HepG2 (cell line): ENCODE results near the gene TRAPPC12. TPM values are rescaled to one million over a fixed set of nuclear protein-coding genes. Genes with fewer than 3 reads are reported as not detected.

Experiments
- CCAR2 ChIP-seq: fragments of 200-400 bp; formaldehyde crosslinking; optimal IDR thresholded peaks from 2 replicates; pipeline ENCODE3; 2018; ENCODE audit warnings: low read depth, mild to moderate bottlenecking, low read length, moderate library complexity
- GFI1 ChIP-seq: sonication (generic); formaldehyde crosslinking; IDR thresholded peaks from 2 replicates; pipeline ENCODE4 v1.5.0; 2020; ENCODE audit warnings: missing genetic modification reagents, mild to moderate bottlenecking, borderline replicate concordance
- IRX3 ChIP-seq: sonication (generic); formaldehyde crosslinking; IDR thresholded peaks from 2 replicates; pipeline ENCODE4 v1.8.1; 2023; ENCODE audit warnings: mild to moderate bottlenecking, low read depth, missing genetic modification reagents, borderline replicate concordance
- NR2F2 ChIP-seq: IDR thresholded peaks from 2 replicates; pipeline ENCODE4 v1.6.1; 2012; ENCODE audit warnings: low read depth, inconsistent platforms, borderline replicate concordance
- PTBP1 ChIP-seq: fragments of 200-400 bp; formaldehyde crosslinking; IDR thresholded peaks from 2 replicates; pipeline ENCODE4 v1.6.1; 2018; ENCODE audit warnings: low read length, low read depth; ENCODE audit not compliant: poor library complexity, severe bottlenecking
- ZNF101 ChIP-seq: sonication (generic); formaldehyde crosslinking; IDR thresholded peaks from 2 replicates; pipeline ENCODE4 v1.4.0; 2020; ENCODE audit warnings: mild to moderate bottlenecking, low read depth, missing genetic modification reagents, borderline replicate concordance
- ZNF790 ChIP-seq: sonication (generic); formaldehyde crosslinking; IDR thresholded peaks from 2 replicates; pipeline ENCODE4 v1.8.0; 2022; ENCODE audit warnings: missing genetic modification reagents, mild to moderate bottlenecking, borderline replicate concordance
- polyA plus RNA-seq, 8 experiments: library from polyadenylated mRNA; depleted of rRNA in 3 of 8; stranded (reverse) in 7 of 8; unstranded in 1 of 8; fragments of >200 nt; fragmentation: Illumina TruSeq in 4 of 8; extraction: Trizol in 4 of 8; gene quantifications; 2 replicates each; pipeline versions ENCODE4 v1.2.1 to v1.2.3, GENCODE V29; 2011 to 2016; ENCODE audit warnings: low read depth in 4 of 8, missing spikeins in 1 of 8, mixed read lengths in 1 of 8; ENCODE audit not compliant: insufficient read depth in 1 of 8
- total RNA-seq, 5 experiments: library from RNA; depleted of rRNA; stranded (reverse); fragments of >200 nt; fragmentation: Illumina TruSeq; extraction: Trizol; gene quantifications; 2 replicates each; pipeline ENCODE4 v1.2.3, GENCODE V29; 2016; ENCODE audit warnings: low read depth in 1 of 5
- TF ChIP-seq, protein P1 (sequence below): sonication (generic); formaldehyde crosslinking; IDR thresholded peaks from 2 replicates; pipeline ENCODE4 v1.5.1; 2020; ENCODE audit warnings: mild to moderate bottlenecking, missing genetic modification reagents, moderate library complexity
- TF ChIP-seq, protein P2 (sequence below): sonication (generic); formaldehyde crosslinking; IDR thresholded peaks from 2 replicates; pipeline ENCODE4 v1.5.0; 2020; ENCODE audit warnings: missing genetic modification reagents
- TF ChIP-seq, protein P3 (sequence below): IDR thresholded peaks from 2 replicates; pipeline ENCODE4 v1.6.1; 2012; ENCODE audit warnings: inconsistent platforms
- TF ChIP-seq, protein P4 (sequence below): sonication (generic); formaldehyde crosslinking; IDR thresholded peaks from 2 replicates; pipeline ENCODE4 v1.5.0; 2020; ENCODE audit warnings: mild to moderate bottlenecking, missing genetic modification reagents
- TF ChIP-seq, protein P5 (sequence below), 2 experiments: fragments of 450-650 bp in 1 of 2; sonication (generic) in 1 of 2; formaldehyde crosslinking; IDR thresholded peaks; 2 replicates each; pipeline versions ENCODE4 v1.5.0 to v1.8.0; 2020 to 2022; ENCODE audit warnings: mild to moderate bottlenecking in 1 of 2, missing genetic modification reagents in 1 of 2
- TF ChIP-seq, protein P6 (sequence below): IDR thresholded peaks from 2 replicates; pipeline ENCODE4 v1.6.1; 2016; ENCODE audit warnings: missing genetic modification reagents, missing compliant biosample characterization
- TF ChIP-seq, protein P7 (sequence below): sonication (generic); formaldehyde crosslinking; IDR thresholded peaks from 2 replicates; pipeline ENCODE4 v1.5.0; 2020; ENCODE audit warnings: missing genetic modification reagents

Gene TRAPPC12
- total and polyA plus RNA-seq, 2 of the 13 experiments (the other 11 are each of a cell fraction or from before 2014, with no cell fraction given) = 46.4 to 97.7 TPM

DNA sequence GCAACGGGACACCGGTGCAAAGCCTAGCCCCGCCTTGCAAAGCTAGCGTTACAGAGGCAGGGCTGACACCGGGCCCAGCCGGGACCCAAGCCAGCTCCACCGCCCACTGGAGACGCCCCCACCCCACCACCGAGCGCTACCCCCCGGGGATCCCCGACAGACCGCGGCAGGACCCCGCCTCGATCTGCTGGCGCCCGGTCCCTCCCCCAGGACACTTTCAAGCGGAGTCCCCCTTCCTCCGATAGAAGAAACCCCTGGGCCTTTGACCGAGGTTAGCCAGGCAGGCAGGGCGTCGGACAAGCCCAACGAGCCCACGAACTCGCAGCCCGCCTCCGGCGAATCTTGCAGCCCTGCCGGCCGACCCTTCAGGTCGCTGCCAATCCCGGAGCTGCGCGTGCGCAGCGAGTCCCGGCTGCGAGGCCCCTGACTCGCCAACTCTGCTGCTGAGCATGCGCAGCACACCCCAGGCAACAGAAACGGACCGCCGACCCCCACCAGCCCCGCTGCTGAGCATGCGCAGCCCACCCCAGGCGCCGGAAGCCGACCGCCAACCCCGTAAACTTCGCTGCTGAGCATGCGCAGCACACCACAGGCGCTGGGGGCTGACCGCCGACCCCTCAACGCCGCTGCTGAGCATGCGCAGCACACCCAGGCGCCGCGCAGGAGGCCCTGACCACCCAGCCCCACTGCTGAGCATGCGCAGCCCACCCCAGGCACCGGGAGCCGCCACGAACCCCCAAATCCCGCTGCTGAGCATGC, 139.2 kb downstream of the TRAPPC12 start (continued):
- TF ChIP-seq, protein P1, sequence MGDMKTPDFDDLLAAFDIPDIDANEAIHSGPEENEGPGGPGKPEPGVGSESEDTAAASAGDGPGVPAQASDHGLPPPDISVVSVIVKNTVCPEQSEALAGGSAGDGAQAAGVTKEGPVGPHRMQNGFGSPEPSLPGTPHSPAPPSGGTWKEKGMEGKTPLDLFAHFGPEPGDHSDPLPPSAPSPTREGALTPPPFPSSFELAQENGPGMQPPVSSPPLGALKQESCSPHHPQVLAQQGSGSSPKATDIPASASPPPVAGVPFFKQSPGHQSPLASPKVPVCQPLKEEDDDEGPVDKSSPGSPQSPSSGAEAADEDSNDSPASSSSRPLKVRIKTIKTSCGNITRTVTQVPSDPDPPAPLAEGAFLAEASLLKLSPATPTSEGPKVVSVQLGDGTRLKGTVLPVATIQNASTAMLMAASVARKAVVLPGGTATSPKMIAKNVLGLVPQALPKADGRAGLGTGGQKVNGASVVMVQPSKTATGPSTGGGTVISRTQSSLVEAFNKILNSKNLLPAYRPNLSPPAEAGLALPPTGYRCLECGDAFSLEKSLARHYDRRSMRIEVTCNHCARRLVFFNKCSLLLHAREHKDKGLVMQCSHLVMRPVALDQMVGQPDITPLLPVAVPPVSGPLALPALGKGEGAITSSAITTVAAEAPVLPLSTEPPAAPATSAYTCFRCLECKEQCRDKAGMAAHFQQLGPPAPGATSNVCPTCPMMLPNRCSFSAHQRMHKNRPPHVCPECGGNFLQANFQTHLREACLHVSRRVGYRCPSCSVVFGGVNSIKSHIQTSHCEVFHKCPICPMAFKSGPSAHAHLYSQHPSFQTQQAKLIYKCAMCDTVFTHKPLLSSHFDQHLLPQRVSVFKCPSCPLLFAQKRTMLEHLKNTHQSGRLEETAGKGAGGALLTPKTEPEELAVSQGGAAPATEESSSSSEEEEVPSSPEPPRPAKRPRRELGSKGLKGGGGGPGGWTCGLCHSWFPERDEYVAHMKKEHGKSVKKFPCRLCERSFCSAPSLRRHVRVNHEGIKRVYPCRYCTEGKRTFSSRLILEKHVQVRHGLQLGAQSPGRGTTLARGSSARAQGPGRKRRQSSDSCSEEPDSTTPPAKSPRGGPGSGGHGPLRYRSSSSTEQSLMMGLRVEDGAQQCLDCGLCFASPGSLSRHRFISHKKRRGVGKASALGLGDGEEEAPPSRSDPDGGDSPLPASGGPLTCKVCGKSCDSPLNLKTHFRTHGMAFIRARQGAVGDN (CRISPR knock-in tag) = no peak; the same call in 1 of the 2 replicates
- TF ChIP-seq, protein P2, sequence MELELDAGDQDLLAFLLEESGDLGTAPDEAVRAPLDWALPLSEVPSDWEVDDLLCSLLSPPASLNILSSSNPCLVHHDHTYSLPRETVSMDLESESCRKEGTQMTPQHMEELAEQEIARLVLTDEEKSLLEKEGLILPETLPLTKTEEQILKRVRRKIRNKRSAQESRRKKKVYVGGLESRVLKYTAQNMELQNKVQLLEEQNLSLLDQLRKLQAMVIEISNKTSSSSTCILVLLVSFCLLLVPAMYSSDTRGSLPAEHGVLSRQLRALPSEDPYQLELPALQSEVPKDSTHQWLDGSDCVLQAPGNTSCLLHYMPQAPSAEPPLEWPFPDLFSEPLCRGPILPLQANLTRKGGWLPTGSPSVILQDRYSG (CRISPR knock-in tag) = no peak; the same call in 1 of the 2 replicates
- TF ChIP-seq, protein P3, sequence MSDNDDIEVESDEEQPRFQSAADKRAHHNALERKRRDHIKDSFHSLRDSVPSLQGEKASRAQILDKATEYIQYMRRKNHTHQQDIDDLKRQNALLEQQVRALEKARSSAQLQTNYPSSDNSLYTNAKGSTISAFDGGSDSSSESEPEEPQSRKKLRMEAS = no peak
- no peak for TF ChIP-seq NR2F2
- no peak for TF ChIP-seq GFI1 (CRISPR knock-in tag)
- TF ChIP-seq, protein P4, sequence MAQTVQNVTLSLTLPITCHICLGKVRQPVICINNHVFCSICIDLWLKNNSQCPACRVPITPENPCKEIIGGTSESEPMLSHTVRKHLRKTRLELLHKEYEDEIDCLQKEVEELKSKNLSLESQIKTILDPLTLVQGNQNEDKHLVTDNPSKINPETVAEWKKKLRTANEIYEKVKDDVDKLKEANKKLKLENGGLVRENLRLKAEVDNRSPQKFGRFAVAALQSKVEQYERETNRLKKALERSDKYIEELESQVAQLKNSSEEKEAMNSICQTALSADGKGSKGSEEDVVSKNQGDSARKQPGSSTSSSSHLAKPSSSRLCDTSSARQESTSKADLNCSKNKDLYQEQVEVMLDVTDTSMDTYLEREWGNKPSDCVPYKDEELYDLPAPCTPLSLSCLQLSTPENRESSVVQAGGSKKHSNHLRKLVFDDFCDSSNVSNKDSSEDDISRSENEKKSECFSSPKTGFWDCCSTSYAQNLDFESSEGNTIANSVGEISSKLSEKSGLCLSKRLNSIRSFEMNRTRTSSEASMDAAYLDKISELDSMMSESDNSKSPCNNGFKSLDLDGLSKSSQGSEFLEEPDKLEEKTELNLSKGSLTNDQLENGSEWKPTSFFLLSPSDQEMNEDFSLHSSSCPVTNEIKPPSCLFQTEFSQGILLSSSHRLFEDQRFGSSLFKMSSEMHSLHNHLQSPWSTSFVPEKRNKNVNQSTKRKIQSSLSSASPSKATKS (CRISPR knock-in tag) = no peak
- TF ChIP-seq ZNF101 (CRISPR knock-in tag) = no peak
- TF ChIP-seq CCAR2 = no peak
- TF ChIP-seq, protein P5, sequence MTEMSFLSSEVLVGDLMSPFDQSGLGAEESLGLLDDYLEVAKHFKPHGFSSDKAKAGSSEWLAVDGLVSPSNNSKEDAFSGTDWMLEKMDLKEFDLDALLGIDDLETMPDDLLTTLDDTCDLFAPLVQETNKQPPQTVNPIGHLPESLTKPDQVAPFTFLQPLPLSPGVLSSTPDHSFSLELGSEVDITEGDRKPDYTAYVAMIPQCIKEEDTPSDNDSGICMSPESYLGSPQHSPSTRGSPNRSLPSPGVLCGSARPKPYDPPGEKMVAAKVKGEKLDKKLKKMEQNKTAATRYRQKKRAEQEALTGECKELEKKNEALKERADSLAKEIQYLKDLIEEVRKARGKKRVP (CRISPR knock-in tag; IDR thresholded peaks at IDR 0.05) = peak in 1 of 2 experiments; percentile 76; a peak in 2 of 4 replicates
- TF ChIP-seq IRX3 = 0 out of 2 replicates have a peak, but pooled peaks have one; percentile 42
- peak; percentile 35 for TF ChIP-seq PTBP1
- TF ChIP-seq, protein P6, sequence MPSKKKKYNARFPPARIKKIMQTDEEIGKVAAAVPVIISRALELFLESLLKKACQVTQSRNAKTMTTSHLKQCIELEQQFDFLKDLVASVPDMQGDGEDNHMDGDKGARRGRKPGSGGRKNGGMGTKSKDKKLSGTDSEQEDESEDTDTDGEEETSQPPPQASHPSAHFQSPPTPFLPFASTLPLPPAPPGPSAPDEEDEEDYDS = no peak; the same call in 1 of the 2 replicates
- TF ChIP-seq, protein P7, sequence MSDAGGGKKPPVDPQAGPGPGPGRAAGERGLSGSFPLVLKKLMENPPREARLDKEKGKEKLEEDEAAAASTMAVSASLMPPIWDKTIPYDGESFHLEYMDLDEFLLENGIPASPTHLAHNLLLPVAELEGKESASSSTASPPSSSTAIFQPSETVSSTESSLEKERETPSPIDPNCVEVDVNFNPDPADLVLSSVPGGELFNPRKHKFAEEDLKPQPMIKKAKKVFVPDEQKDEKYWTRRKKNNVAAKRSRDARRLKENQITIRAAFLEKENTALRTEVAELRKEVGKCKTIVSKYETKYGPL (CRISPR knock-in tag) = peak; percentile 64; the same call in 1 of the 2 replicates
- TF ChIP-seq ZNF790 = no peak
